ENCODE measurements around the gene TP53RK. TPM values are rescaled to one million over a fixed set of nuclear protein-coding genes. Genes with fewer than 3 reads are reported as not detected.

The TP53RK gene
- total and polyA plus RNA-seq, 2 of the 13 experiments (the other 11 are each of a cell fraction or from before 2014, with no cell fraction given) = 12.9 to 25.5 TPM

DNA sequence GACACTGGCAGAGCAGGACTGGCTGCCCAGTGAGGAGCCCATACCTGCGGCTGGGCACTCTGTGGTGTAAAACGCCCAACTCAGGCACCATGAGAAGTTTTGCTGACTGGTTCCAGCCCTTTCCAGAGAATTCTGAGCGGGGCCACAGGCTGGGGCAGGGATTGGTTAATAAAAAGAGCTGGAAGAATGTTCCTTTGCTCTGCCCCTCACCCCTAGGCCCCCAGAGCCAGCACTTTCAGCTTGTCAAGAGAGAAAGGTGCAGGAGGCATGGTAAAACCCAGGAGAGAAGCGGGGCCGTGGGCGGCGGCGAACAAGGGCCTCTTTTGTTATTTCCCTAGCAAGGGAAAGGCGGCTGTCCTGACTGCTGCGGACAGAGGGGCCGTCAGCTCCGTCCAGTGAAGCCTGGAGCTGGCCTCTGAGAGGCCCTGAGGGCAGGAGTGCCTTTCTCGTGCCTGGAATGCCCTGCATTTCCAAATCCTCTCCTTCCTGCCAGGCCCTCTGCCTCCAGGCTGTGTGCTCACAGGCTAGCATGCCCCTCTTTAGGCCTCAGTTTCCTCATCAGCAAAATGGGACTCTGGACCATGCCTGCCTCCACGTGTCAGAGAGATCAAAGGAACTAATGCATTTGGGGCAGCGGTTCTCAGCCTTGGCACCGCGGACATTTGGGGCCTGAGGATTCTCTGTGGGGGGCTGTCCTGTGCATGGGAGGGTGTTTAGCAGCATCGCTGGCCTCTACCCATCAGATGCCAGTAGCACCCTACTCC is 50.9 kb downstream of the TP53RK start (continued):
- TF ChIP-seq, protein P1, sequence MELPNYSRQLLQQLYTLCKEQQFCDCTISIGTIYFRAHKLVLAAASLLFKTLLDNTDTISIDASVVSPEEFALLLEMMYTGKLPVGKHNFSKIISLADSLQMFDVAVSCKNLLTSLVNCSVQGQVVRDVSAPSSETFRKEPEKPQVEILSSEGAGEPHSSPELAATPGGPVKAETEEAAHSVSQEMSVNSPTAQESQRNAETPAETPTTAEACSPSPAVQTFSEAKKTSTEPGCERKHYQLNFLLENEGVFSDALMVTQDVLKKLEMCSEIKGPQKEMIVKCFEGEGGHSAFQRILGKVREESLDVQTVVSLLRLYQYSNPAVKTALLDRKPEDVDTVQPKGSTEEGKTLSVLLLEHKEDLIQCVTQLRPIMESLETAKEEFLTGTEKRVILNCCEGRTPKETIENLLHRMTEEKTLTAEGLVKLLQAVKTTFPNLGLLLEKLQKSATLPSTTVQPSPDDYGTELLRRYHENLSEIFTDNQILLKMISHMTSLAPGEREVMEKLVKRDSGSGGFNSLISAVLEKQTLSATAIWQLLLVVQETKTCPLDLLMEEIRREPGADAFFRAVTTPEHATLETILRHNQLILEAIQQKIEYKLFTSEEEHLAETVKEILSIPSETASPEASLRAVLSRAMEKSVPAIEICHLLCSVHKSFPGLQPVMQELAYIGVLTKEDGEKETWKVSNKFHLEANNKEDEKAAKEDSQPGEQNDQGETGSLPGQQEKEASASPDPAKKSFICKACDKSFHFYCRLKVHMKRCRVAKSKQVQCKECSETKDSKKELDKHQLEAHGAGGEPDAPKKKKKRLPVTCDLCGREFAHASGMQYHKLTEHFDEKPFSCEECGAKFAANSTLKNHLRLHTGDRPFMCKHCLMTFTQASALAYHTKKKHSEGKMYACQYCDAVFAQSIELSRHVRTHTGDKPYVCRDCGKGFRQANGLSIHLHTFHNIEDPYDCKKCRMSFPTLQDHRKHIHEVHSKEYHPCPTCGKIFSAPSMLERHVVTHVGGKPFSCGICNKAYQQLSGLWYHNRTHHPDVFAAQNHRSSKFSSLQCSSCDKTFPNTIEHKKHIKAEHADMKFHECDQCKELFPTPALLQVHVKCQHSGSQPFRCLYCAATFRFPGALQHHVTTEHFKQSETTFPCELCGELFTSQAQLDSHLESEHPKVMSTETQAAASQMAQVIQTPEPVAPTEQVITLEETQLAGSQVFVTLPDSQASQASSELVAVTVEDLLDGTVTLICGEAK (IDR thresholded peaks at IDR 0.05) = no peak
- TF ChIP-seq, protein P1 (CRISPR knock-in tag; IDR thresholded peaks at IDR 0.05) = peak; percentile 61; the same call in 1 of the 2 replicates
- TF ChIP-seq ZNF615 (CRISPR knock-in tag; IDR thresholded peaks at IDR 0.05; ENCODE audit: borderline replicate concordance) = no peak; the same call in 1 of the 2 replicates
- TF ChIP-seq REPIN1 (CRISPR knock-in tag; IDR thresholded peaks at IDR 0.05; ENCODE audit: borderline replicate concordance, low read depth) = no peak
- TF ChIP-seq, protein P2, sequence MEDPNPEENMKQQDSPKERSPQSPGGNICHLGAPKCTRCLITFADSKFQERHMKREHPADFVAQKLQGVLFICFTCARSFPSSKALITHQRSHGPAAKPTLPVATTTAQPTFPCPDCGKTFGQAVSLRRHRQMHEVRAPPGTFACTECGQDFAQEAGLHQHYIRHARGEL (CRISPR knock-in tag; IDR thresholded peaks at IDR 0.05) = no peak
- TF ChIP-seq BCL6 (CRISPR knock-in tag; IDR thresholded peaks at IDR 0.05) = peak; percentile 54
- 0 out of 2 replicates have a peak, but pooled peaks have one; percentile 16 for TF ChIP-seq KMT2A (CRISPR knock-in tag; IDR thresholded peaks at IDR 0.05)
- TF ChIP-seq TAF15 (IDR thresholded peaks at IDR 0.05; ENCODE audit: low read depth, low read length, poor library complexity, severe bottlenecking) = no peak
- no peak for TF ChIP-seq IRF1 (CRISPR knock-in tag; IDR thresholded peaks at IDR 0.05; ENCODE audit: low read depth)
- TF ChIP-seq TCF7L2 (IDR thresholded peaks at IDR 0.05; ENCODE audit: low read depth, low read length) = no peak
- peak; percentile 18; the same call in 1 of the 2 replicates for TF ChIP-seq SSRP1 (CRISPR knock-in tag; IDR thresholded peaks at IDR 0.05)
- TF ChIP-seq KLF11 (CRISPR knock-in tag; IDR thresholded peaks at IDR 0.05) = peak; percentile 36; the same call in 1 of the 2 replicates
- TF ChIP-seq, protein P3, sequence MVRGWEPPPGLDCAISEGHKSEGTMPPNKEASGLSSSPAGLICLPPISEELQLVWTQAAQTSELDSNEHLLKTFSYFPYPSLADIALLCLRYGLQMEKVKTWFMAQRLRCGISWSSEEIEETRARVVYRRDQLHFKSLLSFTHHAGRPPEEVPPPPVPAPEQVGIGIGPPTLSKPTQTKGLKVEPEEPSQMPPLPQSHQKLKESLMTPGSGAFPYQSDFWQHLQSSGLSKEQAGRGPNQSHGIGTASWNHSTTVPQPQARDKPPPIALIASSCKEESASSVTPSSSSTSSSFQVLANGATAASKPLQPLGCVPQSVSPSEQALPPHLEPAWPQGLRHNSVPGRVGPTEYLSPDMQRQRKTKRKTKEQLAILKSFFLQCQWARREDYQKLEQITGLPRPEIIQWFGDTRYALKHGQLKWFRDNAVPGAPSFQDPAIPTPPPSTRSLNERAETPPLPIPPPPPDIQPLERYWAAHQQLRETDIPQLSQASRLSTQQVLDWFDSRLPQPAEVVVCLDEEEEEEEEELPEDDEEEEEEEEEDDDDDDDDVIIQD (CRISPR knock-in tag; IDR thresholded peaks at IDR 0.05; ENCODE audit: low read depth) = 0 out of 2 replicates have a peak, but pooled peaks have one; percentile 9
- TF ChIP-seq SNAPC5 (CRISPR knock-in tag; IDR thresholded peaks at IDR 0.05; ENCODE audit: borderline replicate concordance) = no peak
- peak; percentile 98 for TF ChIP-seq ZBTB38 (CRISPR knock-in tag; IDR thresholded peaks at IDR 0.05)
- TF ChIP-seq CCAR2 (optimal IDR thresholded peaks at IDR 0.05; ENCODE audit: low read depth, low read length) = peak; percentile 92

Data from HepG2 (cell line).